ENCODE data around the gene ISM2.
A peak's percentile ranks its signal among the peaks of the same experiment; 100 is the strongest.
"Not testable (repeated sequence)": the region's sequence is repeated elsewhere in the genome, so short reads cannot be mapped to it uniquely, and the experiment has no call there.

ISM2 gene

GRCh38 chr14:77498120-77498979 lies at the start of gene ISM2:
TSS of gene ISM2 (minus strand) at chr14:77498816. CDS start at chr14:77498793, 23 bp downstream.
- DNase-seq, result peak; percentile 40

- DNase-seq, result no peak
Measured at GRCh38 chr14:77547512-77548180, 49.0 kb upstream of the ISM2 start.

- not testable (repeated sequence) for DNase-seq
Measured at GRCh38 chr14:77545171-77545570, 46.6 kb upstream of the ISM2 start.

GRCh38 chr14:77544571-77544970 lies 46.0 kb upstream of the ISM2 start:
- no peak for DNase-seq

- DNase-seq, result no peak
Measured at GRCh38 chr14:77543637-77544334, 45.2 kb upstream of the ISM2 start.

GRCh38 chr14:77543240-77543551 lies 44.6 kb upstream of the ISM2 start:
- DNase-seq, result no peak

GRCh38 chr14:77542421-77543239 lies 44.0 kb upstream of the ISM2 start:
- no peak for DNase-seq

- no peak for DNase-seq
Measured at GRCh38 chr14:77541905-77542304, 43.3 kb upstream of the ISM2 start.

- not testable (repeated sequence) for DNase-seq
Measured at GRCh38 chr14:77536951-77537350, 38.3 kb upstream of the ISM2 start.

GRCh38 chr14:77531071-77531470 lies 32.5 kb upstream of the ISM2 start:
- no peak for DNase-seq

GRCh38 chr14:77529963-77530362 lies 31.3 kb upstream of the ISM2 start:
- DNase-seq, result no peak

- DNase-seq, result no peak
Measured at GRCh38 chr14:77529213-77529612, 30.6 kb upstream of the ISM2 start.

GRCh38 chr14:77528701-77529100 lies 30.1 kb upstream of the ISM2 start:
- DNase-seq, result not testable (repeated sequence)

- DNase-seq, result no peak
Measured at GRCh38 chr14:77526266-77526665, 27.6 kb upstream of the ISM2 start.

GRCh38 chr14:77524536-77524935 lies 25.9 kb upstream of the ISM2 start:
- no peak for DNase-seq

- no peak for DNase-seq
Measured at GRCh38 chr14:77523109-77523508, 24.5 kb upstream of the ISM2 start.

- DNase-seq, result no peak
Measured at GRCh38 chr14:77520555-77520954, 21.9 kb upstream of the ISM2 start.

- no peak for DNase-seq
Measured at GRCh38 chr14:77516126-77516525, 17.5 kb upstream of the ISM2 start.

- DNase-seq, result no peak
Measured at GRCh38 chr14:77511486-77512162, 13.0 kb upstream of the ISM2 start.

- no peak for DNase-seq
Measured at GRCh38 chr14:77509366-77509765, 10.8 kb upstream of the ISM2 start.

GRCh38 chr14:77508876-77509275 lies 10.3 kb upstream of the ISM2 start:
- no peak for DNase-seq

GRCh38 chr14:77508249-77508648 lies 9.6 kb upstream of the ISM2 start:
- no peak for DNase-seq

All from NCI-H2171 (cell line).